B cell (primary cell): ENCODE results near the gene TRMT61A. TPM values are rescaled to one million over a fixed set of nuclear protein-coding genes. Genes with fewer than 3 reads are reported as not detected.
A peak's percentile ranks its signal among the peaks of the same experiment; 100 is the strongest.

Source experiments
- ATAC-seq: fragments of 200-7000 bp; cut with Tn5 transposase; one replicate; pipeline ENCODE4 v1.10.0; 2021; ENCODE audit warnings: low read depth, mild to moderate bottlenecking, moderate number of reproducible peaks, moderate library complexity
- CTCF ChIA-PET: fragments of 350-600 bp; sonication (Branson Sonifier 250); formaldehyde crosslinking; loops from one replicate; lab custom pipeline; 2021; ENCODE audit warnings: antibody characterized with exemption, inconsistent platforms; lab: Charles Lee
- POLR2A ChIA-PET: fragments of 350-600 bp; sonication (Branson Sonifier 250); formaldehyde crosslinking; loops from one replicate; lab custom pipeline; 2021; ENCODE audit warnings: antibody characterized with exemption; lab: Charles Lee
- DNase-seq: peaks from one replicate; pipeline ENCODE4 v3.0.0; 2013
- H2AFZ ChIP-seq: 2 replicates; pipeline ENCODE4 v1.6.1; 2012; ENCODE audit warnings: mild to moderate bottlenecking, low read depth, low read length; ENCODE audit not compliant: insufficient read depth, poor library complexity, severe bottlenecking
- H3K27ac ChIP-seq, 2 donors: 1 replicate in 1 of 2; 2 replicates in 1 of 2; pipeline ENCODE4 v1.5.1; 2012 to 2013; ENCODE audit warnings: low read length in 2 of 2, mild to moderate bottlenecking in 2 of 2, moderate library complexity in 1 of 2
- H3K27me3 ChIP-seq, 4 experiments: fragments of 200-600 bp in 1 of 4; sonication (generic) in 1 of 4; replicated peaks in 1 of 4; 1 replicate in 2 of 4; 2 replicates in 2 of 4; pipeline versions ENCODE4 v1.6.1 to v1.7.0; 2013 to 2016; ENCODE audit warnings: low read length in 3 of 4, mild to moderate bottlenecking in 2 of 4, mixed read lengths in 1 of 4, moderate library complexity in 1 of 4; ENCODE audit not compliant: insufficient read depth in 4 of 4, control insufficient read depth in 3 of 4; ENCODE audit errors: control extremely low read depth in 1 of 4
- H3K36me3 ChIP-seq, 2 experiments: replicated peaks in 1 of 2; 1 replicate in 1 of 2; 2 replicates in 1 of 2; pipeline versions ENCODE4 v1.6.1 to v1.7.1; 2013; ENCODE audit warnings: low read length in 1 of 2; ENCODE audit not compliant: insufficient read depth in 2 of 2, control insufficient read depth in 1 of 2; ENCODE audit errors: control extremely low read depth in 1 of 2, extremely low read depth in 1 of 2
- H3K4me1 ChIP-seq, 2 donors: fragments of 200-600 bp in 1 of 2; sonication (generic) in 1 of 2; 1 replicate in 1 of 2; 2 replicates in 1 of 2; pipeline versions ENCODE4 v1.5.1 to v1.6.1; 2013 to 2017; ENCODE audit warnings: low read length in 2 of 2; ENCODE audit not compliant: control insufficient read depth in 2 of 2, insufficient read depth in 2 of 2
- H3K4me2 ChIP-seq: replicated peaks from 2 replicates; pipeline ENCODE3; 2012; ENCODE audit warnings: mild to moderate bottlenecking, low read depth, low read length; ENCODE audit not compliant: poor library complexity, severe bottlenecking
- H3K4me3 ChIP-seq, 5 experiments: fragments of 200-600 bp in 1 of 5; sonication (generic) in 1 of 5; 1 replicate in 3 of 5; 2 replicates in 2 of 5; pipeline versions ENCODE4 v1.5.1 to v1.7.0; 2011 to 2016; ENCODE audit warnings: low read length in 4 of 5, mild to moderate bottlenecking in 4 of 5, low read depth in 2 of 5, control low read depth in 1 of 5, moderate library complexity in 1 of 5; ENCODE audit not compliant: insufficient read depth in 1 of 5; ENCODE audit errors: control extremely low read depth in 1 of 5, extremely low read depth in 1 of 5
- H3K79me2 ChIP-seq: fragments of 200-600 bp; sonication (generic); one replicate; pipeline ENCODE4 v1.6.0; 2016; ENCODE audit warnings: low read length; ENCODE audit not compliant: control insufficient read depth, insufficient read depth
- H3K9ac ChIP-seq: fragments of 200-600 bp; sonication (generic); 2 replicates; pipeline ENCODE4 v1.6.1; 2017; ENCODE audit warnings: mild to moderate bottlenecking, low read length, moderate library complexity
- H3K9me3 ChIP-seq, 3 donors: one replicate each; pipeline versions ENCODE4 v1.6.1 to v1.7.1; 2013; ENCODE audit warnings: low read length in 2 of 3; ENCODE audit not compliant: control insufficient read depth in 2 of 3, insufficient read depth in 1 of 3; ENCODE audit errors: control extremely low read depth in 1 of 3
- H4K20me1 ChIP-seq: 2 replicates; pipeline ENCODE4 v1.6.0; 2012; ENCODE audit warnings: mild to moderate bottlenecking, low read length; ENCODE audit not compliant: insufficient read depth, control insufficient read depth, poor library complexity, severe bottlenecking
- H3K27ac Mint-ChIP-seq: one replicate; pipeline ENCODE4 v1.8.0; 2021; ENCODE audit warnings: mixed read lengths
- H3K27me3 Mint-ChIP-seq: one replicate; pipeline ENCODE4 v1.8.0; 2021; ENCODE audit warnings: mixed read lengths
- H3K4me1 Mint-ChIP-seq: one replicate; pipeline ENCODE4 v1.8.0; 2021; ENCODE audit warnings: mixed read lengths
- H3K4me3 Mint-ChIP-seq: one replicate; pipeline ENCODE4 v1.8.0; 2021; ENCODE audit warnings: mixed read lengths
- H3K9me3 Mint-ChIP-seq: one replicate; pipeline ENCODE4 v1.8.0; 2022; ENCODE audit warnings: mixed read lengths; ENCODE audit not compliant: insufficient read depth
- EZH2 ChIP-seq: IDR thresholded peaks from 2 replicates; pipeline ENCODE4 v1.6.1; 2012; ENCODE audit warnings: borderline replicate concordance, low read depth, mild to moderate bottlenecking, moderate library complexity, low read length; ENCODE audit not compliant: insufficient read depth, poor library complexity, severe bottlenecking
- WGBS: methylation state at CpG from one replicate; pipeline ENCODE4 v1.1.5; 2013; ENCODE audit warnings: missing lambda C conversion rate; ENCODE audit not compliant: insufficient coverage; 5-methylcytosine and 5-hydroxymethylcytosine counted together
- intact Hi-C: fragments of 100-400 bp; cut with micrococcal nuclease; formaldehyde crosslinking; loops from one replicate; pipeline ENCODE4 v1.10.0; 2022
- polyA plus RNA-seq: library from polyadenylated mRNA; depleted of rRNA; stranded (reverse); fragments of >200 nt; gene quantifications from 2 replicates; pipeline ENCODE4 v1.2.3, GENCODE V29; 2012
- total RNA-seq, 2 donors: library from RNA; stranded (reverse); fragments of 120-200 nt in 1 of 2; gene quantifications; 1 replicate in 1 of 2; 2 replicates in 1 of 2; pipeline versions ENCODE4 v1.2.3 to v1.2.4, GENCODE V29; 2013 to 2022
- TF ChIP-seq, protein P1 (sequence below): fragments of 200-600 bp; IDR thresholded peaks from one replicate; pipeline ENCODE4 v1.8.0; 2022; ENCODE audit warnings: antibody characterized with exemption, mild to moderate bottlenecking

The TRMT61A gene
- total and polyA plus RNA-seq, 2 donors (not counting 1 experiment from before 2014, with no cell fraction given) = 9.5 to 18.4 TPM

DNA sequence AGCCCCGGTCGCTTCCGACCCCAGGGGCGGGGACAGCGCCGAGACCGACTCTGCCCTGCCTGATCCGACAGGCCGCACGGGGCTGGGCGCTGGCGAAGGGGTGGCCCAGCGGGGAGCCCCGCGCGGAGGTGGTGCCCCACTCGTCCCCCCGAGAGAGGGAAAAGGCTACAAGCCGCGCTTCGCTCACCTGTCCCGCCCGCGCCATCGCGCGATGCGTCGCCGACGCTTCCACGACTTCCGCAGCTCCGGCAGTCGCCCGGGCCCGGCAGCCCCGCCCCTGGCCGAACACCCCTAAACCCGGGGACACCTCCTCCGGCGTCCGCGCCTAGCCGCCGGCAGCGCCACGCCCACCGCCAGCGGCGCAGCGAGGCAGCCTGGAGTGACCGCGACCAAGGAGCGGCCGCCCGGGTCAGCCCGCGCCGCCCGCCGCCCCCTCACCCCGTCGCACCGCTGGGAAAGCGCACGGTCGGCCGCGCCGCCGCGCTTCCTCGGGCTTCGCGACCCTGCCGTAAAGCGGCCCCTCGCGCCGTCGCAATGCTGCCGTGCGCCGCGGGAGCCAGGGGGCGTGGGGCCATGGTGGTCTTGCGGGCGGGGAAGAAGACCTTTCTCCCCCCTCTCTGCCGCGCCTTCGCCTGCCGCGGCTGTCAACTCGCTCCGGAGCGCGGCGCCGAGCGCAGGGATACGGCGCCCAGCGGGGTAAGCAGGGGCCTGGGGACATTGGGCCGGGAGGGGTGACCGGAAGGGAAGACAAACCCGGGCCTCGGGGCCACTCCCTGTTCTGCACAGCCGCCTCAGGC is 33.6 kb downstream of the TRMT61A start, which contains the start of the genes BAG5 and COA8:
Gene BAG5 (minus strand): TSS at position 229 of the 797 bp plus-strand sequence. CDS start 1,493 bp downstream, outside the sequence.
Gene COA8 (plus strand): TSS at position 532 of the 797 bp plus-strand sequence. CDS start 42 bp downstream, at position 574.
- peaks cover 0 to 28% of the 10 kb centered on the region in 2 experiments for H3K36me3 ChIP-seq
- POLR2A ChIA-PET = interaction anchor here (0.6 to 1.3 kb wide), 4 partner anchors 8 to 228 kb away, joined by 3 to 4 read pairs (median 4); no protein-coding TSS in a partner anchor
- H3K4me1 Mint-ChIP-seq = peaks cover 53% of the 10 kb centered on the region
- H3K4me1 ChIP-seq = peaks cover 27 to 30% of the 10 kb centered on the region in 2 donors
- H3K4me3 Mint-ChIP-seq = peak within 1 kb of the TSS; percentile 89
- H3K27me3 ChIP-seq = no peaks in the 10 kb centered on the region
- no peaks in the 10 kb centered on the region for H3K9me3 Mint-ChIP-seq
- ATAC-seq (peak; percentile 80), DNase-seq (peak; percentile 95)
- TF ChIP-seq EZH2 = no peak
- TF ChIP-seq, protein P1, sequence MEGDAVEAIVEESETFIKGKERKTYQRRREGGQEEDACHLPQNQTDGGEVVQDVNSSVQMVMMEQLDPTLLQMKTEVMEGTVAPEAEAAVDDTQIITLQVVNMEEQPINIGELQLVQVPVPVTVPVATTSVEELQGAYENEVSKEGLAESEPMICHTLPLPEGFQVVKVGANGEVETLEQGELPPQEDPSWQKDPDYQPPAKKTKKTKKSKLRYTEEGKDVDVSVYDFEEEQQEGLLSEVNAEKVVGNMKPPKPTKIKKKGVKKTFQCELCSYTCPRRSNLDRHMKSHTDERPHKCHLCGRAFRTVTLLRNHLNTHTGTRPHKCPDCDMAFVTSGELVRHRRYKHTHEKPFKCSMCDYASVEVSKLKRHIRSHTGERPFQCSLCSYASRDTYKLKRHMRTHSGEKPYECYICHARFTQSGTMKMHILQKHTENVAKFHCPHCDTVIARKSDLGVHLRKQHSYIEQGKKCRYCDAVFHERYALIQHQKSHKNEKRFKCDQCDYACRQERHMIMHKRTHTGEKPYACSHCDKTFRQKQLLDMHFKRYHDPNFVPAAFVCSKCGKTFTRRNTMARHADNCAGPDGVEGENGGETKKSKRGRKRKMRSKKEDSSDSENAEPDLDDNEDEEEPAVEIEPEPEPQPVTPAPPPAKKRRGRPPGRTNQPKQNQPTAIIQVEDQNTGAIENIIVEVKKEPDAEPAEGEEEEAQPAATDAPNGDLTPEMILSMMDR = no peak
- peaks cover 91% of the 10 kb centered on the region for H3K79me2 ChIP-seq
- H3K4me2 ChIP-seq = peak within 1 kb of the TSS; percentile 96
- H3K27ac Mint-ChIP-seq = peak within 1 kb of the TSS; percentile 91
- peak within 1 kb of the TSS; percentile 96 for H2AFZ ChIP-seq
- peaks cover 62% of the 10 kb centered on the region for H4K20me1 ChIP-seq
- intact Hi-C loops = loop anchor here (1.0 to 10.0 kb wide), 7 partner anchors 34 to 358 kb away; partner anchors contain the start of genes EIF5, KLC1, PPP1R13B and TRMT61A
- H3K4me3 ChIP-seq = peak within 1 kb of the TSS; percentile 65 to 94 (median 92)
- peak within 1 kb of the TSS; percentile 93 for H3K9ac ChIP-seq
- CTCF ChIA-PET = interaction anchor here (1.0 to 1.8 kb wide), 4 partner anchors 35 to 117 kb away, joined by 3 to 6 read pairs (median 4); no protein-coding TSS in a partner anchor
- H3K9me3 ChIP-seq = no peaks in the 10 kb centered on the region
- no peaks in the 10 kb centered on the region for H3K27me3 Mint-ChIP-seq
- H3K27ac ChIP-seq = peak within 1 kb of the TSS; percentile 68 to 92
- WGBS = under 1% methylated on average over 106 of the region's 109 CpGs
